Body of pancreas (tissue), 4 donors: ENCODE data around the gene TBXA2R.

ENCODE experiments used
- CTCF ChIP-seq, 7 experiments: fragments of 450-650 bp in 4 of 7; fragments of 200-600 bp in 3 of 7; sonication (generic) in 3 of 7; IDR thresholded peaks; one replicate each; pipeline ENCODE4 v1.5.1; 2016 to 2019; ENCODE audit warnings: antibody characterized with exemption in 7 of 7
- POLR2A ChIP-seq, 3 donors: fragments of 450-650 bp; IDR thresholded peaks; one replicate each; pipeline ENCODE4 v1.6.1; 2016; ENCODE audit warnings: antibody characterized with exemption in 3 of 3, mild to moderate bottlenecking in 2 of 3

- TF ChIP-seq POLR2A (IDR thresholded peaks at IDR 0.05) (no peak), CTCF (IDR thresholded peaks at IDR 0.05) (no peak)
Measured at GRCh38 chr19:3606174-3606689, 443 bp downstream of the TBXA2R start.
